GM04503 (cell line): ENCODE measurements around the gene TUBB4B.

ENCODE experiments used
- DNase-seq: peaks from one replicate; pipeline ENCODE4 v3.0.0-alpha.2; 2012; ENCODE audit warnings: low read depth

TUBB4B gene

GRCh38 chr9:137225699-137226331, 15.3 kb upstream of the TUBB4B start:
- no peak for DNase-seq

- DNase-seq: no peak
These were observed 14.6 kb upstream of the TUBB4B start for GRCh38 chr9:137226338-137227053.

- DNase-seq: no peak
These were observed 13.8 kb upstream of the TUBB4B start, which contains the start of gene RNF224 for GRCh38 chr9:137227054-137227852. RNF224 (plus strand) TSS chr9:137227502; CDS start chr9:137228336, 834 bp downstream.

GRCh38 chr9:137227853-137228505, 13.1 kb upstream of the TUBB4B start:
- no peak for DNase-seq

- DNase-seq: no peak
These were observed 12.6 kb upstream of the TUBB4B start for GRCh38 chr9:137228506-137228967.

- no peak for DNase-seq
These were observed 11.9 kb upstream of the TUBB4B start for GRCh38 chr9:137228968-137229896.

- DNase-seq: no peak
These were observed 11.0 kb upstream of the TUBB4B start for GRCh38 chr9:137229903-137230704.

GRCh38 chr9:137230705-137231371, 10.2 kb upstream of the TUBB4B start, which contains the start of gene SLC34A3:
SLC34A3 (plus strand) TSS chr9:137230901; CDS start chr9:137231703, 802 bp downstream.
- DNase-seq: no peak

GRCh38 chr9:137231372-137232039, 9.6 kb upstream of the TUBB4B start:
- DNase-seq: no peak

GRCh38 chr9:137232101-137232500, 9.0 kb upstream of the TUBB4B start:
- DNase-seq: no peak

- no peak for DNase-seq
These were observed 8.6 kb upstream of the TUBB4B start for GRCh38 chr9:137232510-137232909.

- DNase-seq: no peak
These were observed 7.7 kb upstream of the TUBB4B start for GRCh38 chr9:137233143-137233980.

- DNase-seq: no peak
These were observed 6.9 kb upstream of the TUBB4B start for GRCh38 chr9:137234055-137234697.

- DNase-seq: no peak
These were observed 6.2 kb upstream of the TUBB4B start for GRCh38 chr9:137234758-137235423.

- DNase-seq: no peak
These were observed 5.5 kb upstream of the TUBB4B start for GRCh38 chr9:137235424-137236237.
